GM18520 (cell line): ENCODE data around the gene PPP6R2.

Source experiments
- ATAC-seq: cut with Tn5 transposase; IDR thresholded peaks from one replicate; pipeline ENCODE4 v1.9.1; 2021; ENCODE audit not compliant: unreplicated experiment

PPP6R2 gene

GRCh38 chr22:50483556-50483955 lies 140.4 kb downstream of the PPP6R2 start:
- ATAC-seq = no peak

- no peak for ATAC-seq
These were observed 141.1 kb downstream of the PPP6R2 start for GRCh38 chr22:50483977-50484853.

- no peak for ATAC-seq
These were observed 142.3 kb downstream of the PPP6R2 start for GRCh38 chr22:50485221-50486131.

- ATAC-seq = no peak
These were observed 143.6 kb downstream of the PPP6R2 start, which contains the start of gene MIOX for GRCh38 chr22:50486561-50487289. Gene MIOX (plus strand): TSS chr22:50486859. CDS start chr22:50486898, 39 bp downstream.

- no peak for ATAC-seq
These were observed 144.3 kb downstream of the PPP6R2 start for GRCh38 chr22:50487290-50488005.

- ATAC-seq = no peak
These were observed 145.0 kb downstream of the PPP6R2 start for GRCh38 chr22:50488006-50488677.

- no peak for ATAC-seq
These were observed 145.8 kb downstream of the PPP6R2 start for GRCh38 chr22:50488886-50489285.

GRCh38 chr22:50489363-50490243 lies 146.5 kb downstream of the PPP6R2 start:
- no peak for ATAC-seq

- no peak for ATAC-seq
These were observed 147.6 kb downstream of the PPP6R2 start for GRCh38 chr22:50490531-50491308.
